GM12873 (cell line): ENCODE measurements around the gene C1orf56.

Experiments
- TF ChIP-seq, protein P1 (sequence below): IDR thresholded peaks from 2 replicates; pipeline ENCODE4 v1.5.1; 2012; ENCODE audit warnings: low read depth, mild to moderate bottlenecking, moderate library complexity, low read length, control low read depth; ENCODE audit not compliant: insufficient read depth; ENCODE audit errors: missing control alignments

C1orf56 gene

DNA sequence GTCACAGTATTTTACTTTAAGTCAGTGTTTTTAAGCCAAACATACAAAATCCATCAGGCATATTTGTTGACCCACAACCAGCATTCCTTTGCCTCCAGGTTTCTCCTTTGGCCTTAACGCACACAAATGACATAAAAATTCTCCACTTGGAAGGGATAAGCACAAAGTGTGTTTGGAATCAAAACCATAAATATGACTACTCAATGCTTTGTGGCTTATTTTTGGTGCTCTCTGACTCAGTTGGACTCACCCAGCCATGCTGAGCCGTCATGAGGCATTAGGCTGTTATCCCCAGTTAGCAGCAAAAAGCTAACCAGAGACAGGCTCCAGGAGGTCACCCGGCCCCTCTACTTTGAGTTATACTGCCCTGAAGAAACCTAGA is 38.4 kb upstream of the C1orf56 start:
- TF ChIP-seq, protein P1, sequence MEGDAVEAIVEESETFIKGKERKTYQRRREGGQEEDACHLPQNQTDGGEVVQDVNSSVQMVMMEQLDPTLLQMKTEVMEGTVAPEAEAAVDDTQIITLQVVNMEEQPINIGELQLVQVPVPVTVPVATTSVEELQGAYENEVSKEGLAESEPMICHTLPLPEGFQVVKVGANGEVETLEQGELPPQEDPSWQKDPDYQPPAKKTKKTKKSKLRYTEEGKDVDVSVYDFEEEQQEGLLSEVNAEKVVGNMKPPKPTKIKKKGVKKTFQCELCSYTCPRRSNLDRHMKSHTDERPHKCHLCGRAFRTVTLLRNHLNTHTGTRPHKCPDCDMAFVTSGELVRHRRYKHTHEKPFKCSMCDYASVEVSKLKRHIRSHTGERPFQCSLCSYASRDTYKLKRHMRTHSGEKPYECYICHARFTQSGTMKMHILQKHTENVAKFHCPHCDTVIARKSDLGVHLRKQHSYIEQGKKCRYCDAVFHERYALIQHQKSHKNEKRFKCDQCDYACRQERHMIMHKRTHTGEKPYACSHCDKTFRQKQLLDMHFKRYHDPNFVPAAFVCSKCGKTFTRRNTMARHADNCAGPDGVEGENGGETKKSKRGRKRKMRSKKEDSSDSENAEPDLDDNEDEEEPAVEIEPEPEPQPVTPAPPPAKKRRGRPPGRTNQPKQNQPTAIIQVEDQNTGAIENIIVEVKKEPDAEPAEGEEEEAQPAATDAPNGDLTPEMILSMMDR, result no peak

DNA sequence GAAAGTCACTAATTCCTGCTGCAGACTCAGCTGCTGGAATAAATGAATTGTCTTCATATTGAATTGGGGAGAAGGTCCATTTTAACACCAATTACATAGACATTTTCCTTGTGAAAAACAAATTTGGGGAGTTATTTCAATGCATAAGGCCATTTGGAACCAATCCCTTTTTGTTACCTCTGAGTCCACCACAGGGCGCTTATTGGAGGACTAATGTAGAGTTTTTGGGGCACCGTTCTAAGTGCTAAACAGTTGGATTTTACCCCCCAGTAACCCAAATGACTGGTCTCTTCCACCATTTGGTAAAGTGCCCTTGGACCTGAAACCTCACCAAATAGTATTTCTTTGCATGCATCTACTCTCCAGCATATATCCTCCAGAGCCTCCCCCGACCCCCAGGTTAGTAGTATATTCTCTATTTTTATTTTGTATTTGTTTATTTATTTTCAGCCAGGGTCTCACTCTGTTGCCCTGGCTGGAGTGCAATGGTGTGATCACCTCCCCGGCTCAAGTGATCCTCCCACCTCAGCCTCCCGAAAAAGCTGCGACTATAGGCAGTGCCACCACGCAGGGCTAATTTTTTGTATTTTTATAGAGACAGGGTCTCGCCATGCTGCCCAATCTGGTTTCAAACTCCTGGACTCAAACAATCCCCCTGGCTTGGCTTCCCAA is 37.7 kb upstream of the C1orf56 start:
- TF ChIP-seq, protein P1, result no peak

DNA sequence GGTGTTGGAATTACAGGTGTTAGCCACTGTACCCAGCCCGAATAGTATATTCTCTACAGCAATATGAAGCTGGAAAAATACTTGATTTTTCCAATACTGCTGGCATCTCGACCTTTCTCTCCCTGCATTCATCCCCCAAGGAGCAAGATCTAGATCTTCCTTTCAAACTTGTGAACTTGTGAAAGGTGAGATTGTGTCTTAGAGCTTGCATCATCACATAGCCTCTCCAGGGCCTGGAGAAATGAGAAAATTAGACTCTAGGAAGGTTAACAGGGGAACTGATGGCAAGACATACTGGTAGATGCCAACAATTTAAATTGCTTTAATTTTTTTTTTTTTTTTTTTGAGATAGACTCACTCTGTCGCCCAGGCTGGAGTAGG is 37.2 kb upstream of the C1orf56 start:
- TF ChIP-seq, protein P1, result no peak

DNA sequence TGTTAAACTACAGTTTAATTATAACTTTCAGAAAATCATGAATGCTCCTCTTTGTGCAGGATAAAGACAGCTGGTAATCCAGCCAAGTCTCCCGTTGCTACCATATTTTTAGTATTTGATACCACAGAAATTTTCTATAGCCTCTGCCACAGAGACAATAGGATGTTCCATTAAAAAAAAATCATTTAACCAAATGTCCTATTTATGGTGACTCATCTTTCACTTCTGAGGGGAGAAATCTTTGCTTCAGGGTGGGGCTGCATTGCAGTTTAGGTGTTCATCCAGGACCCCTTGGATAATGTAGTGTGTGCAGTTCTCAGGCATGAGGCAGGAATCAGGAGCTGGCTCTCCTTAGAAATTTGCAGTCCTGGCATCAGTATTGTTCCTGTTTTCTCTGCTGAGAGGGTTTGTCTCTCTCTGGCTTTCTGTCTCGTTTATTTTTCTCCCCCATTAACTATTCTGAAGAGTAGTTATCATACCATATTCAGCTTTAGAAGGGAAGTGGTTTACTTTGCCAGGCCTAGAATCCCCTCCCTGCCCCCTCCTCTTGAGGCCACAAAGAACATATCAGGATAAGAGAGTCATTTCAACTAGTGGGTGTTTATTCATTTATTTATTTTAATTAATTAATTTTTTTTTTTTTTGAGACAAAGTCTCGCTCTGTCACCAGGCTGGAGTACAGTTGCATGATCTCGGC is 36.2 kb upstream of the C1orf56 start:
- TF ChIP-seq, protein P1, result no peak

DNA sequence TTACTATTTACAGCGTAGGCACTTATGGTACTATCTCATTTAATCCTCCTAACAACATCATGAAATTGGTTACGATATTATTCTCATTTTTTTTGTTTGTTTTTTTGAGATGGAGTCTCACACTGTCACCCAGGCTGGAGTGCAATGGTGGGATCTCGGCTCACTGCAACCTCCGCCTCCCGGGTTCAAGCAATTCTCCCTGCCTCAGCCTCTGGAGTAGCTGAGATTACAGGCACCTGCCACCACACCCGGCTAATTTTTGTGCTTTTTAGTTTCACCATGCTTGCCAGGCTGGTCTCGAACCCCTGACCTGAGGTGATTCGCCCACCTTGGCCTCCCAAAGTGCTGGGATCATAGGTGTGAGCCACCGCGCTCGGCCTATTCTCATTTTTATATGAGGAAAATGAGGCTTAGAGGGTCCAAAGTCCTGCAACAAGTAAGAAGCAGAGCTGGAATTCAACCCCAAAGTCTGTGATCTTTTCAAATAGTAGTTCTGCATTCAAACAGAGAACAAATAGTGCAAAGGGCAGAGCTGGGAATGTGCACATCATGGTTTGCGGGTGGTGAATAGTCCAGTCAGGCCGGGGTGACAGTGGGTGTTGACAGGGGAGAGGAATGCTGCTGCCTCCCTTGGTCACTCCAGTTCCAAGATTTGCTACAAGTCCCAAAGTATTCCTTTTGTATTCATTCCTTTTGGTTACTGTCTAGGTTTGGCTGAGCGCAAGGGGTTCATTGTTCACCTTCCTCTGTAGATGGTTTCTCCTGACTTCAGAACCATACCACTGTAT is 34.7 kb upstream of the C1orf56 start:
- TF ChIP-seq, protein P1, result no peak

DNA sequence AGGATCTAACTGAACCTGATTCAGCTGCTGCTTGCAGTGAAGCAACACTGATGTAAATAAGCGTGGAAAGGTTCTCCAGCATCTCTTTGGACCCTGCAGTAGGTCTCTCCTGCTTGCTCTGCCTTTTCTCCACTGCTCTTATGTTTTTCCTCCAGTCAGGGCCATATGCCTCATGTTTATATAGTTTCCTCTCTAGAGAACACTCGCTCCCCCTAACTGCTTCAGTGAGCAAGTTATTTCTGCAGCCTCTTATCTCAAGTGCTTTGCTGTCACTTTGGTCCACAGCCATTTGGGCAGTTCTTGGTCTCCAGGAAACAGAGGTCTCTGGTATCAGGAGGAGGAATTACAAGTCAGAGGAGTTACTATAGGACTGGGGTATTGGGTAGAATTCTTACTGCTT is 34.0 kb upstream of the C1orf56 start:
- TF ChIP-seq, protein P1, result no peak

DNA sequence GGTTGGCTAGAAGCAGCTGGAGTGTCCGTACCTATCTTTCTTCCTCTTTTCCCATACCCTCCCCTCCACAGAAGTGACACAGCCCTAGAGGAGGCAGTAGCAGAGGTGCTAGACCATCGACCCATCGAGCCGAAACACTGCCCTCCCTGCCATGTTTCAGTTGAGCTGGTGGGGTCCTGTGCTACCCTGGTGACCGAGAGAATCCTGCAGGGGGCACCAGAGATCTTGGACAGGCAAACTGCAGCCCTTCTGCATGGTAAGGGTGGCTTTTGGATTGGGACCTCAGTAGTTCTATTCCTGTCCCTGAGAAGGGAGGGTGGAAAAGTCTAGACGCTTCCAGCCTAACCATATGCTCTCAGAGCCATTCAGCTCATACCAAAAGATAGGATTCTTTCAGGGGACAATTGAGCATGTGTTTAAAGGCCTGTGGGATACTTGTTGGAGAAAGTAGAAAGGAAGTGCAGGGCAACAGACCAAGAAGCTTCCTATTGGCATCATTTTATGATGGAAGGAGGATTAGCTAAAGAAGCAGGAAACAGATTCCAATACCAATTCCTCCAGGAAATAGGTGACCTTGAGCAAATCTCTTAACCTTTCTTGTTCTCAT is 22.9 kb upstream of the C1orf56 start:
- TF ChIP-seq, protein P1, result peak; percentile 87
